Epidermal melanocyte (primary cell): ENCODE data around the gene CHPF.
A peak's percentile ranks its signal among the peaks of the same experiment; 100 is the strongest.

Source experiments
- DNase-seq: peaks from one replicate; pipeline ENCODE4 v3.0.0; 2011; ENCODE audit warnings: low spot score; ENCODE audit not compliant: insufficient read length

CHPF gene

GRCh38 chr2:219552382-219553167 lies 9.0 kb upstream of the CHPF start:
- peak; percentile 96 for DNase-seq

- DNase-seq = no peak
Observed at GRCh38 chr2:219551441-219552381, 8.1 kb upstream of the CHPF start.

- DNase-seq = no peak
Observed at GRCh38 chr2:219549619-219550018, 6.0 kb upstream of the CHPF start.

GRCh38 chr2:219548990-219549389 lies 5.4 kb upstream of the CHPF start:
- DNase-seq = no peak

- DNase-seq = no peak
Observed at GRCh38 chr2:219547621-219548020, 4.0 kb upstream of the CHPF start.

GRCh38 chr2:219545943-219546352 lies 2.3 kb upstream of the CHPF start:
- no peak for DNase-seq

- no peak for DNase-seq
Observed at GRCh38 chr2:219545295-219545942, 1.8 kb upstream of the CHPF start.

- no peak for DNase-seq
Observed at GRCh38 chr2:219544567-219544966, 958 bp upstream of the CHPF start.

GRCh38 chr2:219542931-219543595 lies 546 bp downstream of the CHPF start:
- DNase-seq = no peak

- no peak for DNase-seq
Observed at GRCh38 chr2:219541611-219542180, 1.9 kb downstream of the CHPF start.

- no peak for DNase-seq
Observed at GRCh38 chr2:219540784-219541504, 2.7 kb downstream of the CHPF start.

GRCh38 chr2:219539926-219540678 lies 3.5 kb downstream of the CHPF start:
- no peak for DNase-seq

- no peak for DNase-seq
Observed at GRCh38 chr2:219538956-219539788, 4.4 kb downstream of the CHPF start.

GRCh38 chr2:219538504-219538951 lies 5.1 kb downstream of the CHPF start:
- DNase-seq = peak; percentile 93

- DNase-seq = peak; percentile 73
Observed at GRCh38 chr2:219537657-219538488, 5.7 kb downstream of the CHPF start.

GRCh38 chr2:219536967-219537366 lies 6.6 kb downstream of the CHPF start:
- no peak for DNase-seq

GRCh38 chr2:219536425-219536824 lies 7.2 kb downstream of the CHPF start:
- no peak for DNase-seq
